GM19193 (cell line): ENCODE data around the gene PPP1R3A.

ENCODE experiments used
- POLR2A ChIP-seq: IDR thresholded peaks from 4 replicates; pipeline ENCODE4 v1.6.1; 2011; ENCODE audit not compliant: insufficient read depth, insufficient read length; ENCODE audit errors: extremely low read depth

PPP1R3A gene

GRCh38 chr7:113918946-113919345 lies at the start of gene PPP1R3A:
PPP1R3A (minus strand) TSS chr7:113919009; CDS start chr7:113918996, 13 bp downstream.
- no peak for TF ChIP-seq POLR2A

DNA sequence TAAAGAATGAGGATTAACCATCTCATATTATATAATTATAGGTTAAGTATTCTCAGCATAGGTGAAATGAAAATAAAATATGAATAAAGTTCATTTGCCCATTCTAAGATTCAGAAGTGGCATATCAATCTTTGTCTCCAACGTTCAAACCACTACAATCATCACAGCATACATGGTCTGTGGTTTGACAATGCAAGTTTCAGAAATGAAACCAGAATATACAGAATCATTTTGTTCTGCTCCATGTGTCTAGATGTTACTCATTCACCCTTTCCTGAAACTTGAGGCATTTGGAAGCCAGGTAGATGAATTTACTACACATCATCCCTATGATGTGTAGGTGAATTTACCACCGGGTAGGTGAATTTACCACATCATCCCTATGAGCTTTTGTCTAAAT lies 44.5 kb upstream of the PPP1R3A start:
- TF ChIP-seq POLR2A = no peak

- no peak for TF ChIP-seq POLR2A
Observed at GRCh38 chr7:113959910-113960309, 41.1 kb upstream of the PPP1R3A start.

- TF ChIP-seq POLR2A = no peak
Observed at GRCh38 chr7:113955157-113955556, 36.3 kb upstream of the PPP1R3A start.

- no peak for TF ChIP-seq POLR2A
Observed at GRCh38 chr7:113953553-113953952, 34.7 kb upstream of the PPP1R3A start.

- TF ChIP-seq POLR2A = no peak
Observed at GRCh38 chr7:113945018-113945938, 26.5 kb upstream of the PPP1R3A start.

- no peak for TF ChIP-seq POLR2A
Observed at GRCh38 chr7:113936982-113937381, 18.2 kb upstream of the PPP1R3A start.

- no peak for TF ChIP-seq POLR2A
Observed at GRCh38 chr7:113936535-113936934, 17.7 kb upstream of the PPP1R3A start.

- no peak for TF ChIP-seq POLR2A
Observed at GRCh38 chr7:113928112-113928511, 9.3 kb upstream of the PPP1R3A start.

DNA sequence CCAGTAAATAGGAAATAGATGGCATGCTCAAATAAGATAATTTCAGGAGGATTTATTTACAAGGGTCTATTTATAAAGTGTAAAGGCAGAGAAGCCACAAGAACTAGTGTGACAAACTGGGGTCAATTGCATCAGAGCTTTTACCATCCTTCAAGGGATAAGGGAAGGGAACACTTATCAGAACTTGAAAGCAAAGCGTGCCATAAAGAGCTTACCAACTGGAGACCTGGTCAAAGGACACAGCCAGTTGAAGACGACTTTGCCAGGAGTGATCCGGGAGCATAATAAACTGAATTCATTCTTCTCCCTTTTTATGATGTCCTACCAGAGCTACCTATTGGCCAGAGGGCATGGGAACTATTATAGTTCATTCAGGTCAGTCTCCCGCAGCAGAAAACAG lies 3.2 kb upstream of the PPP1R3A start:
- no peak for TF ChIP-seq POLR2A

DNA sequence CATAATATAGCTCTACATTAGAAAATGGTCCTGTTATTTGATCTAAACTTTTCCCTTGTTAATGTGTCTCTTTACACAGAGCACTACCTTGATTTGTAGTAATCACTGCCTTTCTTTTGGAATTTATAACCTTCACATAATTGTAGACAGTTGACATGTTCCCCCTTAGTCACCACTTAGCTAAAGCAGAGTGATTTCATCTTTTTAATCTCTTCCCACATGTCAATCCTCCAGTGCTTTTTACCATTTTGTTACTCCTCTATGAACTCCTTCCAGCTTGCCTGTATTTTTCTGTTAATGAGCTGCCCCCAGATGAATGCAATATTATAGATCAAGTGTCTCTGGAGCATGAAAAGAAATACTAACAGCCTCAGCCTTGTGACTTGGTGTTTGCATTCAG lies 2.6 kb upstream of the PPP1R3A start:
- TF ChIP-seq POLR2A = no peak

DNA sequence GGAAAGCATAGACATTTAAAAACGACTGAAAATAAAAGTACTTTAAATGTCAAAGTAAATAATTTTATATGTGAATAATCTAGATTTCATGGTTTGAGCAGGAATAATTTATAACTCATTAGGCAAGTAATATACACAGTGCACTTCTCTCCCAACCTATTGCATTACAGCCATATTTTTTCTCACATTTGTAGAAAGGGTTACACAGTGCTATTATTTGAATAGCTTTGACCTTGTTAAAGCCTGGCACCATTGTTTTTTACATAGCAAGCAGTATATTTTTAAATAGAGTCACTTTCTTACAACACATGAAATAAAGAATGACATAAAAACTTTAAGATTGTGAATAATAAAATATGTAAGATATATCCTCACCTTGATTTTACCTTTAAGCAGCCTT lies 969 bp downstream of the PPP1R3A start:
- TF ChIP-seq POLR2A = no peak

DNA sequence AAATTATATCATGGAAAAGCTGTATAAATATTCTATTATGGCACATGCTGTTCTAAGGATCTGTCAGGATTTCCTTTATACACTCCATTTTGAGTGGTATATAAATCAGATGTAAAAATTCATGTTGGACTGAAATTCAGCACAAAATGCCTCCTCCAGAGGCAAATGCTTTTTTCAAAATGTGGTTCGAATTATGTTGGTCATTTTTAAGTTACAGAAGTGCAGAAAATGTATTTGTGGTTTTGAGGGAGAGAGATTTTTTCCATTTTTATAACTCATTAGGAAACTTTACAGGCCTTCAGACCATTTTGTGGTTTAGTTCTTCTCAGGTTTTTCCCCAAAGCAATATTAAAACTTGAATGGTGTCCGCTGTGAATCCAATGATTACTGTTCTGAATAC lies 2.9 kb downstream of the PPP1R3A start:
- TF ChIP-seq POLR2A = no peak

GRCh38 chr7:113912876-113913275 lies 5.9 kb downstream of the PPP1R3A start:
- TF ChIP-seq POLR2A = no peak

GRCh38 chr7:113907617-113908016 lies 11.2 kb downstream of the PPP1R3A start:
- TF ChIP-seq POLR2A = no peak

DNA sequence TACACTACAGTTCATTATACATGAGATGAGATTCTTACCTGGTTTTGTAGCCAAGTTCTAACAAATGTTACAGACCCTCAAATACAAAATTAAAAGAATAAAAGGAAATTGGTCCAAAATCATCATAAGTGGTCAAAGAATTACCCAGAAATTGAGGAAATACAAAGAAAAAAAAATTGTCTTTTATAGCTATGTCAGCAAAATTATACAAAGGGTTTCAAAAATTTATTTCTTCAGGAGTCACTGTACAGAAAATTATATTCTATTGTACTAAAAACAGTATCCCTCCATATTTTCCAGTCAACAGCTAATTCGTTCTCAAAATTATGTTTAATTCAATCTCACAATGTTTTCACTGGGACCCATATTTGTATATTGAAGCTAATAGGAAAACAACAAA lies 14.3 kb downstream of the PPP1R3A start:
- no peak for TF ChIP-seq POLR2A

DNA sequence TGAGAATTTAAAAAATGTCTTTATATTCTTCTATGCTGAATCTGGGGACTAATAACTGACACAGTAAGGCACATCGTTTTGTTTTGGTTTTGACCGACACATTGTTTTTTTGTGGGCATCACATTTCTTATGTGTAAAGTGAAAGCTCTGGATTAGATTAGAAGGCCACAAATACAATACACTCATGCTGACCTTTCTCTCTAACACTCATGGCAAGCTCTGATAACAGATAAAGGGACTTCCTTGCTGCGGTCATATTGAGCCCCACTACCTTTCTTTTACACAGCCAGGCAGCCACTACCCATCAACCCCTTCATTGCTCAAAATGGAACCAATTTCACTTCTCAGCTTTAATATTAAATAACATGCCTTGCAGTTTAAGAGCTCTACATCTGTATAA lies 26.0 kb downstream of the PPP1R3A start:
- TF ChIP-seq POLR2A = no peak

DNA sequence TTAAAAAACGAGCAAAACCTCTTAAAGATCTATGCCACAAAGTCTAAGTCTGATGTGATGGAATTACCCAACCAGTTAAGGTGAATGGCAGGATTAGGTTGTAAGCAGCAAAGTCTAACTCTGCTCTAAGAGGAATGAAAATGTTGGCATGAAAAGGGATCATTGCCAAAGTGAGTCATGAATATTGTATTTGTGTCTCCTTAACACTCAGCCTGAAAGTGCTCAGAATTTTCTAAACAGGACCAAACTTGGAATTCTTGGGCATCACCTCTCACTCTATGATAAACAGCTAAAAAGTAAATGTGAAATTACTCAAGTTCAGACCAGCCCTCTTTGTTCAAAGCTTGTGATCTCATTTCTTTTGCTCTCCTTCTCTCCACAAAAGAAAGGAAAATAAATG lies 27.0 kb downstream of the PPP1R3A start:
- no peak for TF ChIP-seq POLR2A

GRCh38 chr7:113891031-113891350 lies 27.8 kb downstream of the PPP1R3A start:
- no peak for TF ChIP-seq POLR2A
